Measurements from ENCODE around the gene CP.
"Not testable (repeated sequence)": the region's sequence is repeated elsewhere in the genome, so short reads cannot be mapped to it uniquely, and the experiment has no call there.

CP gene

DNA sequence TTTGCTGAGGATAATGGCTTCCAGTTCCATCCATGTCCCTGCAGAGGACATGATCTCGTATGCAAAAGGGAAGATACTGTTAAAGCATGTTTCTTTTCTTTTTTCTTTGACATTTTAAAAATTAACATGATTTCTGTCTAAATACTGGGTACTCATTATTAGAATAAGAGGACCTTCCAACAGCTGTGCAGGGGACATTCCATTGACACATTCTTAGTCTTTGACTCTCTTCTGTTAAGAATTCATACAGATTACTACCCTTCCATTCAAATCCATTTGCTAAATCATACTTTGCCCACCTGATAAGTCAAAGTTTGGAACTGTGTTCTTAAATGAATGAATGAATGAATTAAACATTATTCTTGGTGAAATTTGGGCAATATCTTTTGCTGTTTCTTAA, 5.1 kb upstream of the CP start:
- no peak for DNase-seq

DNA sequence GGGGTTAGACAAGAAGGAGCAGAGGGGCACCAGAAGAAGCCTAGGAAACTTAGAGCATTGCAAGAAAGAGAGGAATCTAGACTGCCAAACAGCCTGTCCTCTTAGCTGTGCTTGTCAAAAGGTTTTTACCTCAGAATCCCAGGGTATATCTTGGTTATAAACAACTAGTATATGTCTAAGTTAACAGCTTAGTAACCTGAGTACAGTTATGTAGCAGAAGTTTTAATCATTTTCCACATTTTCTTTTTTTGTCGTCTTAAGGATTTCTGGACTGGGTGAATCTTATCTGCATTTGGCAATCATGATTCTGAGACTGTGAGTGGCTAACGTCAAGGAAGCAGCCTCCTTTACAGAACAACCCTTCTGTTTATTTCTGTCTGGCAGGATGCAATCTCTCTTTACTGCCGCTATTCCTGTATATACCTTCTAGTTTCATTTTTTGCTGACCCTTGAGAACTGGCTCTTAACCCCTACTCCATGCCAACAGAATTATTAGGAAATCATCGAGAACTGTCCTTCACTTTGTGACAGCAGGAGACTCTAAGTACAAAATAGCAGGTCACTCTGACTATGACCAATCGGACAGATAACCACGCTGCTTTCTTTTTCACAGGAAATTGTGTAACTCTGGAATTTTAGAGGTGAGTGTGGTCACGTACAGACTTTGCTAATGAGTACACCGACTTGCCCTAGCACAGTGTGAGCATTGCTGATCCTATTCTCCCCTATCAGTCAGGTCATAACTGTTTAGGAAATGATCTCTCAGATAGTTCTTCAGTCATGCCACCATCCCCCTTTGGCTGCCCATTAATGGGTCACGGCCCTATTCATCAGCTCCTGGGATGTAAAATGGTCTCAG, 3.3 kb upstream of the CP start:
- DNase-seq = no peak

DNA sequence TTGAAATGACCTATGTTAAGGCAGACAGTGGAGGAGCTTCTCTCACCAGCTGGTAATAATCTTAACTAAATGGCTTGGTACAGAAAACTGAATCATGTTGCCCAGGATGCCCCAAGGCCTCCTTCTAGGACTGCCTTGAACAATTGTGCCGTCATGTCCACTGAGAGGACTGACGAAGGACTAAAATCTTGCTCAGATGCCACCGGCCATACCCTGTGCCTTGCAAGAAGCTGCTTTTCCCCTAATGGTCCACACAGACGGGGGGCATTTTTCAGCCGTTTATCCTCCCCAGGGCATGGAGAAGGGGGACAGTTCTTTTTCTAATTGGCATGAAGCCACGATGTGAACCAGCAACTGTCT, 1.8 kb upstream of the CP start:
- DNase-seq = no peak

DNA sequence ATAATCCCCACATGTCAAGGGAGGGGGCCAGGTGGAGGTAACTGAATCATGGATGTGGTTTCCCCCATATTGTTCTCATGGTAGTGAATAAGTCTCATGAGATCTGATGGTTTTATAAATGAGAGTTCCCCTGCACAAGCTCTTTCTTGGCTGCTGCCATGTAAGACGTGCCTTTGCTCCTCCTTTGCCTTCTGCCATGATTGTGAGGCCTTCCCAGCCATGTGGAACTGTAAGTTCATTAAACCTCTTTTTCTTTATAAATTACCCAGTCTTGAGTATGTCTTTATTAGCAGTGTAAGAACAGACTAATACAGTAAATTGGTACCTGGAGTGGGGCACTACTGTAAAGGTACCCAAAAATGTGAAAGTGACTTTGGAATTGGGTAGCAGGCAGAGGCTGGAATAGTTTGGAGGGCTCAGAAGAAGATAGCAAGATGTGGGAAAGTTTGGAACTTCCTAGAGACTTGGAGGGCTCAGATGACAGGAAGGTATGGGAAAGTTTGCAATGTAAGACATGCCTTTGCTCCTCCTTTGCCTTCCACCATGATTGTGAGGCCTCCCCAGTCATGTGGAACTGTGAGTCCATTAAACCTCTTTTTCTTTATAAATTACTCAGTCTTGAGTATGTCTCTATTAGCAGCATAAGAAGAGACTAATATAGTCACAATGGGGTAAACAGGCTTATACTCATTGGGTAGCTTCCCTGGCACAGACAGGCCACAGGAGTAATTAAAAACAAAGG, 2.1 kb downstream of the CP start:
- not testable (repeated sequence) for DNase-seq

DNA sequence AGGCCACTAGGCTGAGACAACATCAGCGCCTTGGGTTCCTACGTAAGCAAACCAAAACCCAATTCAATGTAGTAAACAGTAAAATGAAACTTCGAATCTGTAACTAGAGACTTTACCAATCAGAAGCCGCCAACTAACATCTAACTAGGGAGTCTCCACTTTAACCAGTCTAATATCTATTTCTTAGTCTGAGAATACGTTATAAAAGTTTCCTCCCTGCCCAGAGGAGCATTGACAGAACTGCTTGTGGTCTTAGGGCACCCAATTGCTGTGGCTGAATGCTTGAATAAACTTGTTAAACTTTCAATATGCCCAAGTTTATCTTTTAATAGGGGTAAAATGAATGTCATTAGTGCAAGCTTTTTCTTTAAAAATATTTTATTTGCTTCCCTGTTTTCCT, 4.3 kb downstream of the CP start:
- no peak for DNase-seq

DNA sequence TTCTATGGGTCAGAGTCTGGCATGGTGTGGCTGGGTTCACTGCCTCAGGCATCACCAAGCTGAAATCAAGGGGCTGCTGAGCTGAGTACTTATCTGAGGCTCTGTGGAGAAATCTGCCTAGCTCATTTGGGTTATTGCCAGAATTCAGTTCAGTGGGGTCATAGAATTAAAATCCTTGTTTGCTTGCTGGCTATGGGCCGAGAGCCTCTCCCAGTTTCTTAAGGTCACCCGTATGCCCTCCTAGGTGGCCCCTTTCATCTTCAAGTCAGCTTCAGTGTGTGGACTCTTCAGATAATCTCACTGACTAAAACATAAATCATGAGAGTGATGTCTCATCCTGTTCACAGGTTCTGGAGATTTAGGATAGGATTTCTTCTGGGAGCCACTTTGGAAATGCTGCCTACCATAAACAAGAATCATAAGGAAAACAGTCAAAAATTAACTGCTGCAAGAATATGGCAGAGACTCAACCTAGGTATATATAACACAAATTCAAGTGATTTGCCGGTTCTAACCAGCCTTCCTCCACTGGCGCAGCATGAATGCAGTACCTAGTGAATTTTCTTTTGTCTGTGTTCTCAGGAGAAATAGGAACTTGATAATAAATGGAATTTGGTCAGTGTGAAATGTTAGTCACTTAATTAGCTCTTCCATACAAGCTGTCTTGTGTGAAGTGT, 5.3 kb downstream of the CP start:
- no peak for DNase-seq

DNA sequence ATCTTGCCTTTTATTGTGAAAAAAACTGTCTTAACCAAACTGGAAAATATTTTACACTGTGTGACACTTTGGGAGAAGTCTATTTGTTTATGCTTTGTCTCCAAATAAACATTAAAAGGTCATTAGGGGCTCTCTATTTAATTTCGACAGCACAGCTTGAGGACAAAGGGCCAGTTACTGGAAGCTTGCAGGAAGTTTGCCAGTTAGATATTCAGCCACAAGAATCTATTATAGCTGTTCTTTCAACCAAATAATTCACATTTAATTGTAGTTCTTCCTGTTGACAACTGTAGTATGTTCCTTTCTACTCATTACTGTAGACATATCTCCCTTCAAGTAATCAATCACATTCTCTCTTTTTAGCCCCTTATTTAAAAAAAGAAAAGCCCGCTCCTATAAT, 6.1 kb downstream of the CP start:
- no peak for DNase-seq

DNA sequence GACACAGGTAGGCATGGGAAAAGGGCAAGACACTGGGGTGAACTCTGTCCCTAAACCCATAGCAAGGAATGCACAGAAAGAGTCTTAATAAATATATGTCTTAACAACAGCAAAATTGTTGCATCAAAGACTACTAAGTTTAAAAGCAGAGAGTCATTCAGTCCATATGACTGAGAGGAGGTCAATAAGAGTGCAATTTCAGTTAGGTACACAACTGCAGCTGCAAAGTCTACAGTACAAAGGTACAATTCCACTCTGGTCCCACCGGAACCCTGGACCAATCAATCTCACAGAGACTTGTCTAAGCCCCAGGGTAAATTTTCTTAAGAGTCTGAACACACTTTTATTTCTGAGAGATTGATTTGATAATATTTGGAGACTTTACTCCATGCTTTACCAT, 6.9 kb downstream of the CP start:
- DNase-seq = no peak

DNA sequence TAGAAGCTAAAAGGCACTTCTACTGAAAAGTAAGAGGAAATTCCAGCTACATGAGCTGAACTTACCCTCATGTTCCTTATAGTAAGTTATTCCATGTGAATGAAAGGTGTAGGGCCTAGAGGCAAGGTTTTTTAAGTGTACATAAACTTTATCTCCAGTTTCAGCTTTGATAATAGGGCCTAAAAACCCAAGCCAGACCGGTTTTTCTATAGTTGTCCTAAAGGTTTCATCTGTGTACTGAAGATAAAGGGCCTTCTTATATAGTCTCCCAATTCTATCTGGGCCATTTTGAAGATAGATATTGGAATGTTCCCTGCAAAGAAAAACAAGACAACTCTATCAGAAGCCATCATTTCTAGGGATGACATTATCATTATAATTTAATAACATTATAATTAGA, 9.2 kb downstream of the CP start:
- DNase-seq = no peak

DNA sequence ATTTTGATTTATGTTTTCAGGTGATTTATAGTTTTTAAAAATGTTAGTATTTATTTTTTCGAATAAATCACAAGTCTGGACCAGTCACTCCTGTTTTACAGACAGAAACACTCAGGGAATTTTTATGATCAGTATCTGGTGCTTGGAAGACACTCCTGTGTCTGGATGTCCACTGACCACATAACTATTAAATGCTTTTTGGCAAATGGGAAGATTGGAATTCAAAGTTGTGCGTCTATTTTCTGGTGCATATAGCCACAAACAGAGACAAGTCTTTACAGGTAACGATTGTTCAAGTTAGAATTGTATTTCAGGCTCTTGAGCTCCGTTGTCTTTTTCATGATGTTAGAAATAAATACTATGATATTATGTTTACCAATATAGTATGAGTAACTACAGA, 12.2 kb downstream of the CP start:
- DNase-seq = no peak

DNA sequence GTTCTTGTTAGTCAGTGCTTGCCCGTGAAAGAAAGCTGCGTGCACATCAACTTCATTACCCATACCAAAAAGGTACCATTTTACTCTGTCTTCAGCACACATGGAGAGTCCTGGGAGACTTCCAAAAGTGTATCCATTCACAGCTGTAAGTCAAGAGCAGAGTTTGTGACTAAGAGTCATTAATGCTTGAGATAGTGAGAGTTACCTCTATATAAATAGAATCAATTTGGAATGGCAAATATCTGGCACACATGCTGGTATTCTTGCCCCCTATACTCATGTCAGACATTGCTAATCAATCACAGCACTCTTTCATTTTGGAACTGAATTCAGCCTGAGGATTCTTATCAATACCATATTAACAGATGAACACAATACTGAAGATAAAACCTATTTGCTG, 14.2 kb downstream of the CP start:
- no peak for DNase-seq

DNA sequence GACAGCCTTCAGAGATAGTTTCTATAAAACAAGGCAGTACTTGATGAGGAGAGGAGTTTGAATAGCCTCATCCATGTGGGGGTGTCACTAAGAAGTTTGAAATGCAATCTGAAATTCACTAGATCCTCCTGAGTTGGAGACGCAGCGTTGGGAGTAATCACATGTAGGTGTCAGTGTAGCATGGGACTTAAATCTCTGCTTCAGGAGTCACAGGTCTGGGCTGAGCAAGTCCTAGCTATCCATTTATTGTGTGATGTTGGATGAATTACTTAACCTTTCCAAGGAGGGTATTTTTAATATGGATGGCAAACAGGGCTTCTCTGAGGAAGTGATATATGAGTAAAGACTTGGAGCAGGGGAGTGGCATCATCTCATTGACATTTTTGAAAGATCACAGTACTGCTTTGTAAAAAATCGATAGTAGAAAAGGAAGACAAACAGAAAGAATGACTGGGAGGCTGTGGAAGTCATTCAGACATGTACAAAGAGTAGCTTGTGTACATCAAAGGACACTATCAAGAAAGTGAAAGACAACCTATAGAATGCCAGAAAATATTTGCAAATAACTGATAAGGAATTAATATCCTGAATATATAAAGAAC, 17.1 kb downstream of the CP start:
- no peak for DNase-seq

DNA sequence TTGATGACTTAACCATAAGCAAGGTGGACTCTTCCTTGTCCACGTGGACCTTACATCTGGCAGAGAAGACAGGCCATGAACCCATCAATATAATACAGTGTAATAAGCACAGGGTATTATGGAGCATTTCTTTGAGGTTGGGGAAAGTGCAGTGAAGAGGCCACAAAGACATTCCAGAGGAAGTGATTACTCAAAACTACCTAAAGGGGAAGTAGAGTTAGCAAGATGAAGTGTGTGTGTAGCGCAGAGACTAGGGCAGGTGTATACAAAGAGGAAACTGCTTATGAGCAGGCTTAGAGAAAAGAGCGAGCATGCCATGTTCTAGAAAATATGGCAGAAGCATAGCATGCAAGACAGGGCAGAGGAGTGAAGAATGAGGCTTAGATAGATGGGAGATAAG, 17.9 kb downstream of the CP start:
- no peak for DNase-seq

DNA sequence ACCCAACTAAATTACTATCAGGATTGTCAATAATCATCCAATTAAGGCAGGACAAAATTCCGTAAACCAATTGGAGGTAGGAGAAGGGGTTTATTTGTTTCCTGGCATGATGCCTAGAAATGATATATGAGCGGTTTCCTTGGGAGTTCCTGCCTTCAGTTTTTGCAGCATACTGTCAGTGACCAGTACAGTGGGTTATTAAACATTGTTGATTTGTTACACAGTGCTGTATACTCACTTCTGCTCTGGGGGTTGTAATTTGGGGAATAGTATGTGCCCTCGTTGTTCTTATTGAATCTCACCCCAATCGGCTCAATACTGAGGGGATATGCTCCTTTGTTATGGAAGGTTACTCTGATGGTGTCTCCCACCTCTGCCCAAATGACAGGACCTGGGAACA, 22.2 kb downstream of the CP start:
- DNase-seq = no peak

DNA sequence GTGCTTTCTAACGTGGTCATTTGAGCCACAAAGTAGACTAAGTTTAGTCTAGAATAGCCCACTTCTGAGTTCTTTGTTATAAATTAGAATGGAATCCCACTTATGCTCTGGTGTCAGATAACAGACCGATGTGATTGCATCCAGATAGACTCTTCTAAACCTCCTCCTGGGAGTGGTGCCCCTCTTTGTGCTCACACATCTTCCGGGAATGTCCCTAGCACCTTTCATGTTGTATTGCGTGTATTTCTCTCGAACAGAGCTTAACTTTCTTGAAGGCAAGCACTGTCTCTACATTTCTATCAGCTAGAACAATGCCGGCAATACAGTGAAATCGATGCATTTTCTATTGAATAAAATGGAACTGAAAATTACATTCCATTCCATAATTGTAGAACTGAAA, 23.0 kb downstream of the CP start:
- DNase-seq = no peak

DNA sequence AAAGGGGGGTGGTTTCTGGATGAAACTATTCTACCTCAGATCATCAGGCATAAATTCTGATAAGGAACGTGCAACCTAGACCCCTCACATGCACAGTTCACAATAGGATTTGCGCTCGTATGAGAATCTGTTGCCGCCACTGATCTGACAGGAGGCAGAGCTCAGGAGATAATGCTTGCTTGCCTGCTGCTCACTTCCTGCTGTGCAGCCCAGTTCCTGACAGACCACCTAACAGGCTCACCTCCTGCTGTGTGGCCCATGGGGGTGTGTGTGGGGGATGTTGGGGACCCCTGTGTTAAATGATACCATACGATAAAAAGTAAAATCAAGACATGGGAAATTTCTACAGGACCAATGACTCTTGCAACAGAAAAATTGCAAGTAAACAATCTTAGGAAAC, 24.0 kb downstream of the CP start:
- no peak for DNase-seq

DNA sequence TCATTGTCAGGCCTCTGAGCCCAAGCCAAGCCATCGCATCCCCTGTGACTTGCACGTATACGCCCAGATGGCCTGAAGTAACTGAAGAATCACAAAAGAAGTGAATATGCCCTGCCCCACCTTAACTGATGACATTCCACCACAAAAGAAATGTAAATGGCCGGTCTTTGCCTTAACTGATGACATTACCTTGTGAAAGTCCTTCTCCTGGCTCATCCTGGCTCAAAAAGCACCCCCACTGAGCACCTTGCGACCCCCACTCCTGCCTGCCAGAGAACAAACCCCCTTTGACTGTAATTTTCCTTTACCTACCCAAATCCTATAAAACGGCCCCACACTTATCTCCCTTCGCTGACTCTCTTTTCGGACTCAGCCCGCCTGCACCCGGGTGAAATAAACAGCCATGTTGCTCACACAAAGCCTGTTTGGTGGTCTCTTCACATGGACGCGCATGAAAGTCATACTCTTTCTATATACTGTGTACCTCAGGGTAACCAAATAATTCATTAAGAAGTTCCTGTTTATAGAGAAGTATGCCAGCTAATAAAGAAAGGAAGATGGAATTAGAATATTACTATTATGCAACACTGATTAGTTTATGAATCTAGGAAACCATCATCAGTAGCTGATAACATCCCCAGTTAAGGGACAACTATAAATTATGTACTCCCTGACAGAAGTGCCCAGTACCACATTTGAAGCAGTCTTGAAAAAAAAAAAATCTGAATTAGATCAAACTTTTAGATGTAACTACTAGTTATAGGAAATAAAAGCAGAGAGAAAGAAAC, 24.6 kb downstream of the CP start:
- DNase-seq = not testable (repeated sequence)

DNA sequence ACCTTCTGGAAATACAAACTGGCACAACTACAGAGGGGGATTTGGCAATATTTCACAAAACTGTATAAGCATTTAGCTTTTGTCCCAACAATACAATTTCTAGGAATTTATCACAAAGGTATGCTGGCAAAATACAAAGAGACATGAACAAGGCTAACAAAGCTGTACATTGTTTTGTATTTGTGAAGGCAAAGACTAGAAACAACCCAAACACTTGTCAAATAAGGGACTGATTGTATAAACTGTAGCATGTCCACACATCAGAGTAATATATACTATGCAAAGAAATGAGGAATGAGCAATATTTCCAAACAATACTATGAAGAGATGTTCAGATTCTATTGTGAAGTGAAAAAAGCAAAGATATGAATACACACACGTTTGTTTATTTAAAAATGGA, 26.4 kb downstream of the CP start:
- DNase-seq = no peak

DNA sequence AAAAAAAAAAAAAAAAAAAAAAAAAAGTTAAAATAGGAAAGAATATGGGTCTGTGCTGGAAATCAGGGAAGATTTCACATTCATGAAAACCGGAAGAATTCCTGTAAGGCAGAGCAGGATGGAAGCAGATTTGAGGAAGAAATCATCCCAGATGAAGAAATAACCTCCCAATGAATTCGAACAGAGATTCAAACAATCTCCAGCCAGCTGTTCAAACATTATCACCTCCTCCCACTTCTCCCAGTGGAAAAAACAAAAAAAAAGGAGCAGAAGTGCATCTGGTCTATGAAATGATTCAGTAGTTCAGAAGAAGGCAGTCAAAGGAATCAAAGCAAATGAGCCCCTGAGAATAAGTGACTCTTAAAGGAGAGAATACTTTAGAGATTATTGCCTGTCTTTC, 33.1 kb downstream of the CP start:
- DNase-seq = no peak

DNA sequence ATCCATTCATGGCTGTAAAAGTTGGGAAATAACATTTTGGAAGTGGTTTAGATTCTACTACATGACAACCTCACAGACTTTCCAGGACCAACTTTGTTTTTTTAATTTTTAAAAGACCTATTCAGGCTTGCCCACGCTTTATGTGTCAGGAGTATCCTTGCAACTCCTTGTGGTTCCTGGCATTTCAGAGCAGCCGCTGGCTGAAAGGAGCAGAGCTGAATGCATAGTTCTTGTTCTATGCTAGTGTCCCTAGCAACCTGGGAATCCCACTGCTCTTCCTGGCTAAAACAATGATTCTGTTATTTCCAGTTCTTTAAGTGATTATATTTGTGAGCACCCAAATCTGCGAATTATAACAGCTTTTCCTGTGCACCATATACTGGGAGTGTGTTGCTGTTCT, 34.9 kb downstream of the CP start:
- DNase-seq = no peak

DNA sequence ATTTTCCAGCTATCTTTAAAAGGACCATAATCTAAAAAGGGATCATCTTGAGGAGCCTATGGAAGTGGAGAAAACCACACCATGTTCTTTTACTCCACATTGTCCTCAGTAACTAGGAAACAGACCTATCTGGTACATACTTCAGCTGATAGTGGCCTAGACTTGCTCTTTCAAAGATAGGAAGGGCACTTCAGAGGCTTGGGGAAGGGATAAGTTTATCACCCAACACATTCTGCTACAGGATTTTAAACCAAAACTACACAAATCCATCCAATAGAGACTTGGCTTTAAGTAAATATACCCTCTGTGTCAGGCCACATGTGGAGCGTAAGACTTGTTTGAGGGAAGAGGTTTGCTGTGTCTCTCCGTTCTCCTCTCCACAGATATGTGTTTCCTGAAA, 35.4 kb downstream of the CP start:
- no peak for DNase-seq

DNA sequence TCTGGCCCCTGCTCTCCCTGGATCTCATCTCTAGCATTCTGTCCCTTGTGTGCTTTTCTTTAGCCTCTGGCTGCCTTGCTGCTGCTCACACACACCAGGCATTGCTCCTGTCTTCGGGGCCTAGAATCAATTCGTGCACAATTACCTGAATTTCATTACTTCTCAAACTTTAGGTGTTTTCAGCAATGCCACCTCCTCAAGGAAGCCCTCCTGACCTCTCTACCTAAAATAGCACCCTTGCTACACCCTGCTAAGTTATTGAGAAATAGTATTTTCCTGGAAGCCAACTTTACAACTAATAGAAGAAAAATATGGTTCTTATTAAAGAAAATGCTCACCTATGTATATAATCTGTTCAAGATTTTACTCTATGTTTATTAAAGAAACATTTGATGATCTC, 40.4 kb downstream of the CP start:
- no peak for DNase-seq

DNA sequence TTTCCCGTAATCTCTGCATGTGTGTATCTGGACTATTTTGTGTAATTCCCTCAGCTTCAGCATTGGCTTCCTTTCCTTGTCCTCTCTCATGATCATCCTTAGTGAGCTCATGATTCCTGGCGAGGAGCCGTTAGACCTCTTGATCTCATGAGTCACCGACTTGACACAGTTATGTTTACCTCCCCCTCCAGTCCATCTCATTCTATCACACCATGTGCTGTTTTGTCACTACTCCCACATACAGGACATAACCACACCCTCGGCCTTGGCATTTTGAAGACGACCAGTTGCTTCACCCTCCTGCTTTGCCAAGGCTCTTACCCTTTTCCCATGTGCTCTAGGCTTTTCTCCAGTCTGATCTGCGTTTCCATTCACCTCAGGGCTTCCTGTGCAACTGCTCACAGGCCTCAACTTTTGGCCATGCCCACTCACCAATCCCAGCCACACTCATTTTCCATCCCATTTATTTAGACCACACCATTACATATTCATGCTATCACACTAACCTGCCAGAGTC, 41.5 kb downstream of the CP start:
- peak; percentile 61 for DNase-seq

All from femur (tissue), 1 donor.